Lung (tissue), 12 donors: ENCODE results near the gene GPR141. TPM values are rescaled to one million over a fixed set of nuclear protein-coding genes. Genes with fewer than 3 reads are reported as not detected.

ENCODE experiments used
- ATAC-seq: fragments of 200-7000 bp; cut with Tn5 transposase; one replicate; pipeline ENCODE4 v1.9.1; 2020; ENCODE audit warnings: moderate number of reproducible peaks; ENCODE audit not compliant: insufficient read depth, low FRiP score
- DNase-seq, 3 donors: peaks; one replicate each; pipeline ENCODE4 v3.0.0-alpha.2; 2013 to 2017
- H3K27ac ChIP-seq, 2 donors: one replicate each; pipeline ENCODE4 v1.5.1; 2013; ENCODE audit warnings: mild to moderate bottlenecking in 2 of 2, moderate library complexity in 2 of 2, control low read depth in 1 of 2, inconsistent platforms in 1 of 2, low read depth in 1 of 2, low read length in 1 of 2
- H3K27me3 ChIP-seq, 3 donors: one replicate each; pipeline ENCODE4 v1.5.1; 2013; ENCODE audit warnings: low read length in 2 of 3; ENCODE audit not compliant: control insufficient read depth in 3 of 3, insufficient read depth in 3 of 3
- H3K36me3 ChIP-seq, 4 donors: one replicate each; pipeline ENCODE4 v1.5.1; 2013; ENCODE audit warnings: low read length in 4 of 4, mild to moderate bottlenecking in 1 of 4, moderate library complexity in 1 of 4; ENCODE audit not compliant: control insufficient read depth in 4 of 4, insufficient read depth in 4 of 4
- H3K4me1 ChIP-seq, 5 donors: one replicate each; pipeline ENCODE4 v1.5.1; 2013; ENCODE audit warnings: low read length in 5 of 5, mild to moderate bottlenecking in 2 of 5, moderate library complexity in 1 of 5; ENCODE audit not compliant: control insufficient read depth in 5 of 5, insufficient read depth in 5 of 5
- H3K4me3 ChIP-seq: one replicate; pipeline ENCODE4 v1.5.1; 2013; ENCODE audit warnings: mild to moderate bottlenecking, control low read depth, moderate library complexity
- H3K9ac ChIP-seq, 2 donors: one replicate each; pipeline ENCODE4 v1.5.1; 2013; ENCODE audit warnings: low read length in 2 of 2, control low read depth in 1 of 2; ENCODE audit not compliant: insufficient read depth in 1 of 2
- H3K9me3 ChIP-seq, 4 donors: one replicate each; pipeline ENCODE4 v1.5.1; 2013; ENCODE audit warnings: low read length in 3 of 4, mild to moderate bottlenecking in 1 of 4, moderate library complexity in 1 of 4; ENCODE audit not compliant: control insufficient read depth in 4 of 4, insufficient read depth in 3 of 4
- WGBS, 2 donors: extraction: QIAGEN DNeasy Blood & Tissue Kit; methylation state at CpG; one replicate each; pipeline ENCODE4 v1.1.7; 2013; 5-methylcytosine and 5-hydroxymethylcytosine counted together
- polyA plus RNA-seq, 2 donors: library from polyadenylated mRNA; stranded (reverse); fragments of 200-250 nt; gene quantifications; one replicate each; pipeline ENCODE4 v1.2.1, GENCODE V29; 2013
- total RNA-seq, 2 donors: library from RNA; depleted of rRNA in 1 of 2; stranded (reverse); fragments of >200 nt in 1 of 2; gene quantifications; one replicate each; pipeline ENCODE4 v1.2.1, GENCODE V29; 2014 to 2021
- TF ChIP-seq, protein P1 (sequence below): IDR thresholded peaks from 2 replicates; pipeline ENCODE4 v1.5.1; 2012; ENCODE audit warnings: mild to moderate bottlenecking; ENCODE audit errors: control extremely low read depth, extremely low read depth
- donor health status: control.
- donor health status: control.
- donor health status: Bipolar disorder and iron deficiency.
- donor health status: healthy.
- donor health status: DM: yes; HTN: yes; CAD: no.

The GPR141 gene
- total and polyA plus RNA-seq, 4 donors: 0.39 to 8.7 (median 4.7) TPM

DNA sequence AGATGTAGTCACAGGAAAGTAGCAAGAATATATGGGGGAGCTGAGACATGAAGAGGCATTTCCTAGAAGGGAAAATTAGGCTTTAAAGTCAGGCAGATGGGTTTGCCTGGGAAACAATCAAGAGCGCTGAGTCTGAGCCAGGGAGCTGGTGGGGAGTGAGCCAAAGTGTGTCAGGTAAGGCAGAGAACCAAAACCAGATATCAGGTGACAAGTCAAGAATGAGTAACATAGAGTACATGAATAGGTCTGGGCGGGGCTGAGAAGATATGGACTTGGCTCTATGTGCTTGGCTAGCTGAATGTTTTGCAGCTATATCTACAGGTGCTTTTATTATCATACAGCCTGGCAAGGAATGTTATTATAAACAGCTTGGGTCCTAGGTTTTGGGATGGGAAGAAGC is 49.3 kb downstream of the GPR141 start:
- Histone ChIP-seq H3K9me3 (no peaks in the 10 kb centered on the region), H3K27ac (no peak overlapping the region), H3K4me3 (no peak overlapping the region), H3K9ac (no peak overlapping the region), H3K36me3 (no peaks in the 10 kb centered on the region), H3K4me1 (peaks cover 0 to 38% (median 9%) of the 10 kb centered on the region in 5 donors), H3K27me3 (no peaks in the 10 kb centered on the region)
- TF ChIP-seq, protein P1, sequence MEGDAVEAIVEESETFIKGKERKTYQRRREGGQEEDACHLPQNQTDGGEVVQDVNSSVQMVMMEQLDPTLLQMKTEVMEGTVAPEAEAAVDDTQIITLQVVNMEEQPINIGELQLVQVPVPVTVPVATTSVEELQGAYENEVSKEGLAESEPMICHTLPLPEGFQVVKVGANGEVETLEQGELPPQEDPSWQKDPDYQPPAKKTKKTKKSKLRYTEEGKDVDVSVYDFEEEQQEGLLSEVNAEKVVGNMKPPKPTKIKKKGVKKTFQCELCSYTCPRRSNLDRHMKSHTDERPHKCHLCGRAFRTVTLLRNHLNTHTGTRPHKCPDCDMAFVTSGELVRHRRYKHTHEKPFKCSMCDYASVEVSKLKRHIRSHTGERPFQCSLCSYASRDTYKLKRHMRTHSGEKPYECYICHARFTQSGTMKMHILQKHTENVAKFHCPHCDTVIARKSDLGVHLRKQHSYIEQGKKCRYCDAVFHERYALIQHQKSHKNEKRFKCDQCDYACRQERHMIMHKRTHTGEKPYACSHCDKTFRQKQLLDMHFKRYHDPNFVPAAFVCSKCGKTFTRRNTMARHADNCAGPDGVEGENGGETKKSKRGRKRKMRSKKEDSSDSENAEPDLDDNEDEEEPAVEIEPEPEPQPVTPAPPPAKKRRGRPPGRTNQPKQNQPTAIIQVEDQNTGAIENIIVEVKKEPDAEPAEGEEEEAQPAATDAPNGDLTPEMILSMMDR: no peak
- ATAC-seq (no peak), DNase-seq (peak in 1 of 3 donors; percentile 16)
- 89 to 93% methylated on average over 2 of the region's 2 CpGs for WGBS, 2 donors

DNA sequence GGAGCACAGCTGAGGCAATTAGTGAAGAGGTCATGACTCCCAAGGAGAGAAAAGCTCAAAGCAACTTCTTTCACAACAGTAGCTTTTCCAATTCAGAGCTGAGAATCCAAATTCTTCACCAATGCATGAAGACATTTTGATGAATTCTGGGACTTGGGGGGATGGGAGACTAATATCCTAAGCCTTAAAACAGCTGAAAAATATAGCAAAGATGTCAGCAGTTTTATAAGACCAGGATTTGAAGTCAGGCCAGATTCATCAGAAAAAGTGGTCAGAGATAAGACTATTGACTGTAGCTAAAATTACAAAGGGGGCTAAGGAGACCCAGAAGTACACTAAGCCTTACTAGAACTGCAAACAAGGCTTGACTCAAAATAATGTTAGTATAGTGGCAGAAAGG is 51.6 kb downstream of the GPR141 start:
- H3K27me3 ChIP-seq: no peaks in the 10 kb centered on the region
- TF ChIP-seq, protein P1: no peak
- DNase-seq (peak in 2 of 3 donors; percentile 59 to 77), ATAC-seq (no peak)
- H3K36me3 ChIP-seq: no peaks in the 10 kb centered on the region
- no peak overlapping the region for H3K4me3 ChIP-seq
- H3K9ac ChIP-seq: no peak overlapping the region
- H3K27ac ChIP-seq: no peak overlapping the region
- peaks cover 0 to 25% (median 9%) of the 10 kb centered on the region in 5 donors for H3K4me1 ChIP-seq
- H3K9me3 ChIP-seq: no peaks in the 10 kb centered on the region

DNA sequence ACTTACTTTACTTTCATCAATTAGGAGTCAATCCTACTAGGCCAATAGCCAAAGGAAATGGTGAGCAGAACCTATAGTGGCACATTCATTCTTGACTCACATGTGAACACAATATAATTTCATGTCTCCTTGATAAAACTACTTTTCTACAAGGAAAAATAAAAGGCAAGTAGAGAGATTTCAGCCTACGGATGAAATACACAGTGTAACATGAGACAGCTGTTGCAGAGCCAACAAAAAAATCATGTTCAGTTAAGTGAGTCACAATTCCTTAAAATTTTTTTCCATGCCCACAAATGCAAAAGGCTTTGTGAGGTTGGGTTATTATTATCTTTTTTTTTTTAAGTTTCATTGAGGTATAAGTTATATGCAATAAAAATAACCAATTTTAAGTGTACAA is 54.8 kb downstream of the GPR141 start:
- TF ChIP-seq, protein P1: no peak
- no peaks in the 10 kb centered on the region for H3K36me3 ChIP-seq
- no peak overlapping the region for H3K9ac ChIP-seq
- DNase-seq (peak in 2 of 3 donors; percentile 74 to 81), ATAC-seq (no peak)
- H3K27ac ChIP-seq: no peak overlapping the region
- H3K4me3 ChIP-seq: no peak overlapping the region
- WGBS, 2 donors: 61 to 87% methylated on average over 1 of the region's 1 CpG
- H3K4me1 ChIP-seq: peaks cover 0 to 6% (median 0%) of the 10 kb centered on the region in 5 donors
- no peaks in the 10 kb centered on the region for H3K9me3 ChIP-seq
- H3K27me3 ChIP-seq: no peaks in the 10 kb centered on the region

DNA sequence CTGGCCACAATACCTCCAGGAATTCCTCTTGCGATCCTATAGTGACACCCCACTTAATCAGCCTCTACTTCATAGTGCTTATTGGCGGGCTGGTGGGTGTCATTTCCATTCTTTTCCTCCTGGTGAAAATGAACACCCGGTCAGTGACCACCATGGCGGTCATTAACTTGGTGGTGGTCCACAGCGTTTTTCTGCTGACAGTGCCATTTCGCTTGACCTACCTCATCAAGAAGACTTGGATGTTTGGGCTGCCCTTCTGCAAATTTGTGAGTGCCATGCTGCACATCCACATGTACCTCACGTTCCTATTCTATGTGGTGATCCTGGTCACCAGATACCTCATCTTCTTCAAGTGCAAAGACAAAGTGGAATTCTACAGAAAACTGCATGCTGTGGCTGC is 56.8 kb downstream of the GPR141 start:
- H3K4me1 ChIP-seq: peaks cover 0 to under 1% (median 0%) of the 10 kb centered on the region in 5 donors
- DNase-seq (no peak), ATAC-seq (no peak)
- H3K4me3 ChIP-seq: no peak overlapping the region
- H3K9me3 ChIP-seq: no peaks in the 10 kb centered on the region
- no peak overlapping the region for H3K27ac ChIP-seq
- H3K9ac ChIP-seq: no peak overlapping the region
- no peaks in the 10 kb centered on the region for H3K27me3 ChIP-seq
- TF ChIP-seq, protein P1: no peak
- 97 to 98% methylated on average over 7 of the region's 7 CpGs for WGBS, 2 donors
- no peaks in the 10 kb centered on the region for H3K36me3 ChIP-seq
